Activated T-cell treated with anti-CD3 and anti-CD28 coated beads, Interleukin-2, amount 50 U/mL, for 24 hours (primary cell): ENCODE results near the gene MFAP4.
"Not testable (repeated sequence)": the region's sequence is repeated elsewhere in the genome, so short reads cannot be mapped to it uniquely, and the experiment has no call there.

Experiments used
- DNase-seq: peaks from one replicate; pipeline ENCODE4 v3.0.0-alpha.2; 2020
- H3K27ac Mint-ChIP-seq: 2 replicates; pipeline ENCODE4 v1.8.0; 2020; ENCODE audit warnings: mild to moderate bottlenecking, mixed read lengths
- H3K27me3 Mint-ChIP-seq: 2 replicates; pipeline ENCODE4 v1.8.0; 2020; ENCODE audit warnings: mixed read lengths
- H3K36me3 Mint-ChIP-seq: 2 replicates; pipeline ENCODE4 v1.8.0; 2020; ENCODE audit warnings: low read depth, mixed read lengths
- H3K4me1 Mint-ChIP-seq: 2 replicates; pipeline ENCODE4 v1.8.0; 2020; ENCODE audit warnings: low read depth, mixed read lengths
- H3K4me3 Mint-ChIP-seq: 2 replicates; pipeline ENCODE4 v1.8.0; 2020; ENCODE audit warnings: mild to moderate bottlenecking, moderate library complexity, mixed read lengths
- H3K9me3 Mint-ChIP-seq: 2 replicates; pipeline ENCODE4 v1.8.0; 2020; ENCODE audit warnings: mixed read lengths

The MFAP4 gene

GRCh38 chr17:19362277-19363113 lies 24.5 kb downstream of the MFAP4 start, which contains the start of gene B9D1:
Gene B9D1 (minus strand): TSS chr17:19362723. CDS start chr17:19362569, 154 bp downstream.
- peak; percentile 98 for DNase-seq
- H3K36me3 Mint-ChIP-seq: no peaks in the 10 kb centered on the region
- H3K27me3 Mint-ChIP-seq: peaks cover 15% of the 10 kb centered on the region
- peaks cover 10% of the 10 kb centered on the region for H3K4me1 Mint-ChIP-seq
- no peaks in the 10 kb centered on the region for H3K9me3 Mint-ChIP-seq
- H3K4me3 Mint-ChIP-seq: peak within 1 kb of the TSS; percentile 84
- H3K27ac Mint-ChIP-seq: peak within 1 kb of the TSS; percentile 93

DNA sequence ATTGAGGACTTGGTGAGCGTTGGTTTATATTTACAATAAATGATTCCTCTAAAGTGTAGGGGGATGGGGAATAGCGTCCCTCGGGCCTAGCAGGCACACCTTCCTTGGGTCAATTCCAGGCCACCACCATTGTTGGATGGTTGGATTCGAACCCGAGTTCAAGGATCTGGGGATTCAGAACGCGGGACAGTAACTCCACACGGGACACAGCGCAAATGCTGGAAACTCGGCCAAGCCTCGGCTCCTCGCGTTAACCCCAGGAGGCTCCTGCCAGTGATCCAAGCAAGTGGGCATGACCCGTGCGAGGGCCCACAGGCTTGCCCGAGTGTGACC lies 25.1 kb downstream of the MFAP4 start:
- DNase-seq: no peak
- peaks cover 10% of the 10 kb centered on the region for H3K4me1 Mint-ChIP-seq
- H3K4me3 Mint-ChIP-seq: peak overlapping the region; percentile 84
- H3K36me3 Mint-ChIP-seq: no peaks in the 10 kb centered on the region
- H3K27ac Mint-ChIP-seq: peak overlapping the region; percentile 35
- no peaks in the 10 kb centered on the region for H3K9me3 Mint-ChIP-seq
- H3K27me3 Mint-ChIP-seq: peaks cover 15% of the 10 kb centered on the region

GRCh38 chr17:19361326-19361725 lies 25.7 kb downstream of the MFAP4 start:
- peaks cover 10% of the 10 kb centered on the region for H3K4me1 Mint-ChIP-seq
- H3K27ac Mint-ChIP-seq: no peak overlapping the region
- DNase-seq: no peak
- H3K9me3 Mint-ChIP-seq: no peaks in the 10 kb centered on the region
- H3K27me3 Mint-ChIP-seq: peaks cover 15% of the 10 kb centered on the region
- H3K4me3 Mint-ChIP-seq: peak overlapping the region; percentile 84
- no peaks in the 10 kb centered on the region for H3K36me3 Mint-ChIP-seq

DNA sequence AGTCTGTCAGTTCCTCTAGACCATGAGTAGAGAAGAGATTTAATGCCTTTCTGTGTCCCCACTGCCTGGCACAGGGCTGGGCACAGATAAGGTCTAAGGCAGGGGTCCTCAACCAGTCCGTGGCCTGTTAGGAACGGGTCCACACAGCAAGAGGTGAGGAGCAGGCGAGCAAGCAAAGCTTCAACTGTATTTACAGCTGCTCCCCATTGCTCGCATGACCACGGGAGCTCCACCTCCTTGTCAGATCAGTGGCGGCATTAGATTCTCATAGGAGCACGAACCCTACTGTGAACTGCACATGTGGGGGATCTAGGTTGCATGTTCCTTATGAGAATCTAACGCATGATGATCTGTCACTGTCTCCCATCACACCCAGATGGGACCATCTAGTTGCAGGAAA lies 26.2 kb downstream of the MFAP4 start:
- Mint-ChIP-seq H3K27ac (no peak overlapping the region), H3K36me3 (no peaks in the 10 kb centered on the region), H3K4me1 (peaks cover 10% of the 10 kb centered on the region), H3K9me3 (no peaks in the 10 kb centered on the region), H3K27me3 (peaks cover 15% of the 10 kb centered on the region), H3K4me3 (no peak overlapping the region)
- no peak for DNase-seq

GRCh38 chr17:19359856-19360255 lies 27.1 kb downstream of the MFAP4 start:
- no peak for DNase-seq
- H3K9me3 Mint-ChIP-seq: no peaks in the 10 kb centered on the region
- no peaks in the 10 kb centered on the region for H3K36me3 Mint-ChIP-seq
- H3K27ac Mint-ChIP-seq: no peak overlapping the region
- peaks cover 15% of the 10 kb centered on the region for H3K27me3 Mint-ChIP-seq
- H3K4me1 Mint-ChIP-seq: peaks cover 10% of the 10 kb centered on the region
- H3K4me3 Mint-ChIP-seq: no peak overlapping the region

DNA sequence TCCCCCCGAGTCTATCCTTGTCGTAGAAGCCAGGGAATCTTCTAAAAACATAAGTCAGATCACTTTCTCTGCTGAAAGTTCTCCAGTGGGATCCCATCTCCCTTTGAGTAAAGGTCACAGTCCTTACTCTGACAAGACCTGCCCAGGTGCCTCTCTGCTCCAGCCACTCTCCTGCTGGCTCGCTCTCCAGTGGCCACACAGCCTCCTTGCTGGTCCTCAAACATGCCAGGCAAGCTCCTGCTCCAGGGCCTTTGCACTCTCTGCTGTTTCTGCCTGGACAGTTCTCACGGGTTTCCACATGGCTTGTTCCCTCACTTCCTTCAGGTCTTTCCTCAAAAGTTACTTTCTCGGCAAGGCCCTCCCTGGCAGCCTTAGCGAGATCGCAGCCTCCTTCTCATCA lies 27.8 kb downstream of the MFAP4 start:
- no peak overlapping the region for H3K27ac Mint-ChIP-seq
- H3K27me3 Mint-ChIP-seq: peaks cover 17% of the 10 kb centered on the region
- no peaks in the 10 kb centered on the region for H3K36me3 Mint-ChIP-seq
- H3K4me3 Mint-ChIP-seq: no peak overlapping the region
- DNase-seq: no peak
- no peaks in the 10 kb centered on the region for H3K9me3 Mint-ChIP-seq
- H3K4me1 Mint-ChIP-seq: peaks cover 10% of the 10 kb centered on the region

DNA sequence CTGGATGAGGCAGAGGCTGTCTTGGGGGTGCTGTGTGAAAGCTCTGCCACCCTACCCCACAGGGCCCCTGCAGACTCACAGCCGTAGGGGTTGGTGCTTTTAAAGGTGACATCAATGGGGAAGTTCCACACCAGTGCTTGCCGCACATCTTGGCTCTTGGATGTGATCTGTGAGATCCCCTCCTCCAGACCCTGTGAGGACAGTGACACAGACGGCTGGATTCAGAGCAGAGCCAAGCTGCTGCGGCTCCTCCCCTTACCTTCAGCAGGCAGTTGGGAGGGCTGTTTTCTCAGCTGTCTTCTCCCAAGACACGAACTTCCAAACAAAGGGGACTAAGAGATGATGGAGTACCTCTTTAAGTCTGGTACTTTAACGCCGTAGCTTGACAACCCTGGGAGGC lies 29.2 kb downstream of the MFAP4 start:
- DNase-seq: peak; percentile 7

GRCh38 chr17:19357351-19357750 lies 29.6 kb downstream of the MFAP4 start:
- H3K4me3 Mint-ChIP-seq: no peak overlapping the region
- peak; percentile 7 for DNase-seq
- no peaks in the 10 kb centered on the region for H3K36me3 Mint-ChIP-seq
- H3K9me3 Mint-ChIP-seq: no peaks in the 10 kb centered on the region
- peaks cover 17% of the 10 kb centered on the region for H3K27me3 Mint-ChIP-seq
- H3K27ac Mint-ChIP-seq: no peak overlapping the region
- peaks cover 7% of the 10 kb centered on the region for H3K4me1 Mint-ChIP-seq

More for the DNA sequence above, 29.2 kb downstream of the MFAP4 start:
- Mint-ChIP-seq H3K4me3 (no peak overlapping the region), H3K27me3 (peaks cover 17% of the 10 kb centered on the region), H3K27ac (no peak overlapping the region), H3K9me3 (no peaks in the 10 kb centered on the region), H3K36me3 (no peaks in the 10 kb centered on the region), H3K4me1 (peaks cover 8% of the 10 kb centered on the region)

GRCh38 chr17:19354748-19355147 lies 32.2 kb downstream of the MFAP4 start:
- Mint-ChIP-seq H3K9me3 (no peaks in the 10 kb centered on the region), H3K27me3 (peaks cover 15% of the 10 kb centered on the region), H3K4me3 (no peak overlapping the region), H3K36me3 (no peaks in the 10 kb centered on the region), H3K4me1 (no peaks in the 10 kb centered on the region), H3K27ac (no peak overlapping the region)
- DNase-seq: no peak

GRCh38 chr17:19353401-19353800 lies 33.6 kb downstream of the MFAP4 start:
- DNase-seq, H3K27ac Mint-ChIP-seq, H3K36me3 Mint-ChIP-seq, H3K4me1 Mint-ChIP-seq, H3K9me3 Mint-ChIP-seq, H3K27me3 Mint-ChIP-seq, H3K4me3 Mint-ChIP-seq: not testable (repeated sequence)

DNA sequence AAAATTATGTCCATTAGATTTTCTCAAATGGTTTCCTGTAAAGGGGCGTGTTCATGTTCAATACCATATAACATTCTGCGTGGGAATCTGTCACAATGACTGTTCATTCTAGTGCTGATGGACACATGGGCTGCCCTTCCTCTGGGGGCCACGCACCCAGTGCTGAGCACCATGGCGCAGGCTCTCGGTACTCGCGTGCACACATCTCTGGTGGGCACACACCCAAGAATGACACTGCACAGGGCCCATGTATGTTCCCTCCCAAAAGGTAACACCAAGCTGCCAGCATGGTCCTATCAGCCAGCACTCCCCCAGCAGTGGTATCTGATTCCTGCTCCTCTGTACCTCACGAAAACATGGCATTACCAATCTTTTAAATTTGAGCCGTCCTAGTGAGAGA lies 38.2 kb downstream of the MFAP4 start:
- Mint-ChIP-seq H3K4me3 (no peak overlapping the region), H3K9me3 (no peaks in the 10 kb centered on the region), H3K4me1 (no peaks in the 10 kb centered on the region), H3K36me3 (no peaks in the 10 kb centered on the region), H3K27me3 (peaks cover 3% of the 10 kb centered on the region), H3K27ac (no peak overlapping the region)
- peak; percentile 14 for DNase-seq

DNA sequence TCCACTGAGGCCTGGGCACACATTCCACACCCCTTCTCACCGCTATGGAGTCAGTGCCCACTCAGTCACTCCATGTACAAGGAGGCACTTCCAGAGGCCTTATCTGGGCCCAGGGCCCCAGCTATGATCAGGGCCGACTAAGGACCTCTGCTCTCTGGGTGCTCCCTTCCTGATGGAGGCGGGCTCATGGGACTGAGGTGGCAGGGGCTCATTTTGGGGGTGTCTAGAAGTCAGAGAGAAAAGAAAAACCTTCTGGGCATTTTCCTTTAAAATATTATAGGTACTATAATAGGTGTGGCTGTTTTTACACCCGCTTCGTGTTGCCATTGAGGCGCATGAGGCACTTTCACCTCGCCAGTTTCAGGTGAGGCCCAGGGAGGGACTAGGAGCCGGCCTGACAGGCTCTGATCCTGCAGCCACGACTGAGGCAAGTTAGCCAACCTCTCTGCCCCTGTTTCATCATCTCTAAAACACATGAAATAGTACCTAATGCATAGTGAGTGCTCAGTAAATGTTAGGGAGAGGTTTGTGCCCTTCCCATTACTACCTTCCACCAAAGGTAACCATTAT lies 38.8 kb downstream of the MFAP4 start:
- H3K9me3 Mint-ChIP-seq: no peaks in the 10 kb centered on the region
- H3K4me1 Mint-ChIP-seq: no peaks in the 10 kb centered on the region
- no peak overlapping the region for H3K27ac Mint-ChIP-seq
- peak; percentile 19 for DNase-seq
- peaks cover 3% of the 10 kb centered on the region for H3K27me3 Mint-ChIP-seq
- no peaks in the 10 kb centered on the region for H3K36me3 Mint-ChIP-seq
- no peak overlapping the region for H3K4me3 Mint-ChIP-seq

- H3K9me3 Mint-ChIP-seq: no peaks in the 10 kb centered on the region
Observed at GRCh38 chr17:19347323-19348080, 39.5 kb downstream of the MFAP4 start.

GRCh38 chr17:19346351-19347255 lies 40.4 kb downstream of the MFAP4 start:
- H3K27me3 Mint-ChIP-seq: peaks cover 10% of the 10 kb centered on the region
- H3K36me3 Mint-ChIP-seq: no peaks in the 10 kb centered on the region
- no peak overlapping the region for H3K27ac Mint-ChIP-seq
- DNase-seq: peak; percentile 25
- no peaks in the 10 kb centered on the region for H3K9me3 Mint-ChIP-seq
- H3K4me3 Mint-ChIP-seq: no peak overlapping the region
- no peaks in the 10 kb centered on the region for H3K4me1 Mint-ChIP-seq

More at GRCh38 chr17:19347323-19348080, 39.5 kb downstream of the MFAP4 start:
- no peaks in the 10 kb centered on the region for H3K36me3 Mint-ChIP-seq
- no peaks in the 10 kb centered on the region for H3K4me1 Mint-ChIP-seq
- no peak overlapping the region for H3K27ac Mint-ChIP-seq
- no peak overlapping the region for H3K4me3 Mint-ChIP-seq
- peaks cover 3% of the 10 kb centered on the region for H3K27me3 Mint-ChIP-seq
- DNase-seq: peak; percentile 20
